Central memory CD4-positive, alpha-beta T cell (primary cell): ENCODE data around the gene SLC27A4.

ENCODE experiments used
- DNase-seq: peaks from one replicate; pipeline ENCODE4 v3.0.0; 2022

The SLC27A4 gene

GRCh38 chr9:128392302-128393144 lies 52.2 kb downstream of the SLC27A4 start:
- no peak for DNase-seq

- no peak for DNase-seq
These were observed 52.9 kb downstream of the SLC27A4 start for GRCh38 chr9:128393145-128393775.

- no peak for DNase-seq
These were observed 53.6 kb downstream of the SLC27A4 start for GRCh38 chr9:128393970-128394369.

GRCh38 chr9:128394379-128395168 lies 54.2 kb downstream of the SLC27A4 start:
- DNase-seq: no peak

- no peak for DNase-seq
These were observed 56.8 kb downstream of the SLC27A4 start for GRCh38 chr9:128396970-128397613.

- DNase-seq: no peak
These were observed 57.5 kb downstream of the SLC27A4 start for GRCh38 chr9:128397831-128398230.

- DNase-seq: no peak
These were observed 59.5 kb downstream of the SLC27A4 start for GRCh38 chr9:128399861-128400260.

- DNase-seq: no peak
These were observed 64.2 kb downstream of the SLC27A4 start for GRCh38 chr9:128404560-128404959.

- DNase-seq: no peak
These were observed 64.9 kb downstream of the SLC27A4 start for GRCh38 chr9:128405077-128405779.

- DNase-seq: no peak
These were observed 65.4 kb downstream of the SLC27A4 start for GRCh38 chr9:128405780-128406171.

GRCh38 chr9:128406848-128407391 lies 66.6 kb downstream of the SLC27A4 start:
- no peak for DNase-seq

- DNase-seq: no peak
These were observed 68.7 kb downstream of the SLC27A4 start for GRCh38 chr9:128408963-128409431.

- DNase-seq: no peak
These were observed 69.1 kb downstream of the SLC27A4 start for GRCh38 chr9:128409450-128409849.

- no peak for DNase-seq
These were observed 69.7 kb downstream of the SLC27A4 start for GRCh38 chr9:128409978-128410377.
